ENCODE results near the gene KCNK2.

Gene KCNK2

GRCh38 chr1:215109171-215109570 lies 26.6 kb downstream of the KCNK2 start:
- TF ChIP-seq POLR2AphosphoS5 (IDR thresholded peaks at IDR 0.05; ENCODE audit: low read depth): no peak
- TF ChIP-seq REST (IDR thresholded peaks at IDR 0.05; ENCODE audit: insufficient replicate concordance, low read depth): no peak
- TF ChIP-seq SPI1 (IDR thresholded peaks at IDR 0.05; ENCODE audit: borderline replicate concordance, low read depth): no peak
- TF ChIP-seq GABPA (IDR thresholded peaks at IDR 0.05; ENCODE audit: low read depth): no peak
- TF ChIP-seq CTCF (IDR thresholded peaks at IDR 0.05; ENCODE audit: insufficient read depth, low read length): no peak
- no peak for DNase-seq (ENCODE audit: low read depth in 1 of 2, low spot score in 1 of 2)
- H3K27me3 ChIP-seq (ENCODE audit: insufficient read depth, poor library complexity, severe bottlenecking): no peaks in the 10 kb centered on the region

GRCh38 chr1:215111916-215112315 lies 29.4 kb downstream of the KCNK2 start:
- no peak overlapping the region for H3K4me3 ChIP-seq (replicated peaks; ENCODE audit: insufficient read depth, low read length)
- TF ChIP-seq GABPA (IDR thresholded peaks at IDR 0.05; ENCODE audit: low read depth): no peak
- TF ChIP-seq SPI1 (IDR thresholded peaks at IDR 0.05; ENCODE audit: borderline replicate concordance, low read depth): no peak
- no peak for TF ChIP-seq REST (IDR thresholded peaks at IDR 0.05; ENCODE audit: insufficient replicate concordance, low read depth)
- no peak for TF ChIP-seq CTCF (IDR thresholded peaks at IDR 0.05; ENCODE audit: insufficient read depth, low read length)
- TF ChIP-seq POLR2AphosphoS5 (IDR thresholded peaks at IDR 0.05; ENCODE audit: low read depth): no peak
- H3K27ac ChIP-seq (replicated peaks): no peak overlapping the region
- no peaks in the 10 kb centered on the region for H3K27me3 ChIP-seq (ENCODE audit: insufficient read depth, poor library complexity, severe bottlenecking)
- DNase-seq (ENCODE audit: low read depth in 1 of 2, low spot score in 1 of 2): no peak

More at GRCh38 chr1:215109171-215109570, 26.6 kb downstream of the KCNK2 start:
- Histone ChIP-seq H3K4me3 (replicated peaks; ENCODE audit: insufficient read depth, low read length) (no peak overlapping the region), H3K27ac (replicated peaks) (no peak overlapping the region)

DNA sequence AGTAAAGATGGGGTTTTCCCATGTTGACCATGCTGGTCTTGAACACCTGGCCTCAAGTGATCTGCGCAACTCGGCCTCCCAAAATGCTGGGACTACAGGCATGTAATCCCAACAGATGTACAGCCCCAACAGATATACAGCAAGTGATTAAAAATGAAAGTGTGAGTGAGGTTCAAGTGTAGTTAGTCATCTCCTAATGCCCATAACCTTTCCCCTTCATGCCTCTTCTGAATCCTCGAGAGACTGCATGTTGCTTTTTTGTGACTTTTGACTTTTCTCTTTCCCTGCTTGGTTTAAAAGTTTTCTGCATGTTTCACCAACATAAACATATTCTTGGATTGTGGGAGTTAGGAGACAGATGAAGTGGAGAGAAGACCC lies 31.2 kb downstream of the KCNK2 start:
- Histone ChIP-seq H3K4me3 (replicated peaks; ENCODE audit: insufficient read depth, low read length) (no peak overlapping the region), H3K27ac (replicated peaks) (no peak overlapping the region), H3K27me3 (ENCODE audit: insufficient read depth, poor library complexity, severe bottlenecking) (no peaks in the 10 kb centered on the region)
- no peak for DNase-seq (ENCODE audit: low read depth in 1 of 2, low spot score in 1 of 2)
- no peak for TF ChIP-seq REST (IDR thresholded peaks at IDR 0.05; ENCODE audit: insufficient replicate concordance, low read depth)
